CD4-positive, alpha-beta T cell treated with Interleukin-15 for 1 hour (primary cell): Measurements from ENCODE around the gene PKD1L1.

Experiments
- DNase-seq: peaks from one replicate; pipeline ENCODE4 v3.0.0-alpha.2; 2020

PKD1L1 gene

DNA sequence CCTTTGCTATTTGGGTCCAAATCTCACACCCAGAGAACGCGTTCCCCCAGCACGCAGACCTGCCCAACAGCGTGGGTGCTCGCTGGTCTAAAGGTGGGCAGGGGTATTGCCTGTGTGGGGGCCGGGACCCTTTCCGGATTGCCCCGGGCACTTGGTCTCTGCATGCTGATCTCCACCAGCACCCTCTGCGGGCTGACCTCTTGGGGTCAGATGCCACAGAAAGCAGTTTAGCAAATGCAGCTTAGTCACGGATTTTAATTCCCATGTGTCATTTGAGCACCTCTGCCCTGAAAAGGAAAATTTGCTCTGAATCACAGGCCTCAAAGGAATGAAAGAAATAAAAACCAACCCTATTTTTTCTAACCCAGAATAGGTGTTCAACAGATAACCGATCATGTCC, 46.7 kb downstream of the PKD1L1 start:
- no peak for DNase-seq

GRCh38 chr7:47897831-47898230, 50.4 kb downstream of the PKD1L1 start:
- no peak for DNase-seq

DNA sequence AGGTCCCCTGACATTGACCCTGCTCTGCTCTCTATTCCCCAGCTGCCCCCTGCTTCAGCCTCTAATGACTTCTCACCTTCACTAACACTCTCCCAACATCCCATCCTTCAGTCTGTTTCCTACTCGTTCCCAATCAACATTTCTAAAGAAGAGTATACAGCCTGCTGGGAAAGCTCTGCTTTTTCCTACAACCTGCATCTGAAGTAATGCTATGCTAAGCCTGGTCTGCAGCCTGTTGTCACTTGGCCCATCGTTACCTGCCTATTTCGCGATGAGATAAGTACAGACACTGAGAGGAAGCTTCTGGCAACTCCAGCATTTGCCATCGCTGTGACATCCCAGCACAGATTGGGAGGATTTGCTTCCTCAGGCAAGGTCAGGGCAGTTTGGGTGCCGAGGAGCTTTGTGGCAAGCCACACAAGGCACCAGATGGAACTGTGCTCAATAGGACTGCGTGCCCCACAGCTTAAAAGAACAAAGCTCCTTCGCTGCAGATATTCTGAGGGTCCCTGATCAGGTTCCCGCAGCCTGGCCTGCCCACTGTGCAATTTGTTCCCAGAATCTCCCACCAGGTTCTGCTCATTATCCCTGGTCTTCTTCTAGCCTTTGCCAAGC, 51.4 kb downstream of the PKD1L1 start:
- DNase-seq, result no peak

DNA sequence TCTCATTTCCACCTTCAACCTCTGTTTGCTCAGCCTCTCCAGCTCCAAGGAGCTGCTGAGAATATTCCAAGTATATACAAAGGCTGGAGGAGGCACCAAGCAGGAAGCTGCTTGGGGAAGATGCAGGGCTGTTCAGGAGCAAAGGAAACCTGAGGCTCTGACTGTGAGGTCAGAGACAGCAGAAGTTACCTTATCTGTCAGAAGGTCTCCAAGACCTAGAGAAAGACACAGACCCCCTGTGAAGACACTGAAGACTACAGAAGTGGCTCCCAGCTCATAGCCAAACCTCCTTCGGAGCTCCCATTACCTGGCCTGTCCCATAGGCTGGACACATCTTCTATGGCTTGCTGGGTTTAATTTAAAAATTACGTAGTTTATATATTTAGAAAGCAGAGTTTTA, 53.2 kb downstream of the PKD1L1 start:
- DNase-seq, result no peak

- DNase-seq, result no peak
Measured at GRCh38 chr7:47893721-47894365, 54.4 kb downstream of the PKD1L1 start.

DNA sequence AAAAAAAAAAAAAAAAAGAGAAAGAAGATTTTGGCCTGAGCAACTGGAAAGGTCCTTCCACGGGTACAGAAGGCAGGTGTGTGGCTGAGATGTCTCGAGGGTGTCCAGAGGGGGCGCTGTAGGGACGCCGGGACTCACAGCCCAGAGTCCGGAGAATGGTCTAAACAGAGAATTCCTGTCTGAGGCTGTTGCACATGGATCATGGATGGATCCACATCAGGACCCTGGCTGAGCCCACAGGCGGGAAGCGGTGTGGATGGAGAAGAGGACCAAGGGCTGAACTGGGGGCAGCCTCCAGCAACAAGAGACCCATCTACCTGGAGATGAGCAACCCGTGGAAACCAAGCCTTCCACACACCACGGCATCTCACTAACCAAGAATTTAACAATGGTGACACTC, 55.0 kb downstream of the PKD1L1 start:
- DNase-seq, result no peak

DNA sequence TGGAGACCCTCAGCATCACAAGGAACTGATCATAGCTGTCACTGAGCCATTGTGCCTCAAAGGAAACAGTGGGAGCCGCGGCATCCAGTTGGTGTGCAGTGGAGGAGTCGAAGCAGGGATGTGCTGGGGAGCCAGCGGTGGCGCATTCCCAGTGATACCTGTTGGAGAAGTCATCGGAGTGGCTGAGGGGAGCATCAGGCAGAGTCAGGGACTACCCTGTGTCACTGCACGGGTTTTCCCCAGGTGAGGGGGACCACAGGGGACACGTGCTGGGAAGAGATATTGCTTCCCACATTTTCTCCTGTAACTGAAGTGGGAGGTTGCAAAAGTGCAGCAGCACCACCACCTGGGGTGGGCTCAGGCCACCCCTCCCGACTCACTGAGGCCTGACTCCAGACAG, 57.7 kb downstream of the PKD1L1 start:
- no peak for DNase-seq

- no peak for DNase-seq
Measured at GRCh38 chr7:47890125-47890524, 58.1 kb downstream of the PKD1L1 start.

DNA sequence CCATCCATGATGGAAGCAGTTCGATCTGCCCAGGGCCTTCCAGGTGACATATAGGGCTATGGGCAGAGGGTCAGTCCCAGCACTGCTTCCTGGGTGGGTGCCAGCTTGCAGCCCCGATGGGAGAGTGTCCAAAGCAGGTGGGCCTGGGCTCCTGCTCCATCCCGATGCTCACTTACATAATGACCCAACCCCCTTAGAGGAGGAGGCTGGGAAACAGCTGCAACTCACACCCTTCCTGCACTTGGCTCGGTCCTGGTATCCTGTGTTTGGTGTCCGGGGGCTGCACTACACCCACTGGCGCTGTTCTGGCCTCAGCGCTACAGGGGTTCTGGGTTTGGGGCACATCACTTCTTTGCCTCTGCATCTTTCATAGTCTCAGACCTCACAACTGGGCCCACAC, 58.5 kb downstream of the PKD1L1 start:
- DNase-seq, result no peak

- DNase-seq, result no peak
Measured at GRCh38 chr7:47888371-47889265, 59.6 kb downstream of the PKD1L1 start.

GRCh38 chr7:47887016-47887640, 61.1 kb downstream of the PKD1L1 start:
- DNase-seq, result no peak

DNA sequence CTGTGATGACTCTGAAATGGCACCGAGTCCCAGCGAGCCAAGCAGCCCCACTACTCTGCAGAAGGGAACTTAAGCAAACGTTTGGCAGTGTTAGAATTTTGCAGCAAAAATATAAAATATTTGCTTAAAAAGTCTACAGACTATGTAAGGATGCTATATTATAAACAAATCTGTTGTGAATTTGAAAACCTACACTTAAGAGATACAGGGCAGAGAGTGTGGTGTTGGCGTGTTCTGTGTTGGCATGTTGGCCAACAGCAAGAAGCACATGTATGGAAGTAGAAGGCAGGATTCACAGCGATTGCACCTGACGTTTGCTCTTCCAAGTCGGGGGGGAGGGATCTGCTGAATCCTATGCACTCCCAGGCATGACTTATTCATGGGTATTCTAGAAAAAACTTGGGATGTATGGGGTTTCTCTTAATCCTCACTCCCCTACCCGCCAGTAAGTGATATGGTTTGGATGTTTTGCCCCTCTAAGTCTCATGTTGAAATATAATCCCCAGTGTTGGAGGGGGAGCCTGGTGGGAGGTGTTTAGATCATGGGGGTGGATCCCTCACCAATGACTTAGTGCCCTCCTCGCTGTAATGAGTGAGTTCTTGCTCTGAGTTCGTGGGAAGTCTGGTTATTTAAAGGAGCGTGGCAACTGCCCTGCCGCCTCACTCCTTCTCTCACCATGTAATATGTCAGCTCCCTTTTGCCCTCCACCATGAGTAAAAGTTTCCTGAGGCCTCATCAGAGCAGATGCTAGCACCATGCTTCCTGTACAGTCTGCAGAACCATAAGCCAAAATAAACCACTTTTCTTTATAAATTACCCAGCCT, 62.1 kb downstream of the PKD1L1 start:
- no peak for DNase-seq

DNA sequence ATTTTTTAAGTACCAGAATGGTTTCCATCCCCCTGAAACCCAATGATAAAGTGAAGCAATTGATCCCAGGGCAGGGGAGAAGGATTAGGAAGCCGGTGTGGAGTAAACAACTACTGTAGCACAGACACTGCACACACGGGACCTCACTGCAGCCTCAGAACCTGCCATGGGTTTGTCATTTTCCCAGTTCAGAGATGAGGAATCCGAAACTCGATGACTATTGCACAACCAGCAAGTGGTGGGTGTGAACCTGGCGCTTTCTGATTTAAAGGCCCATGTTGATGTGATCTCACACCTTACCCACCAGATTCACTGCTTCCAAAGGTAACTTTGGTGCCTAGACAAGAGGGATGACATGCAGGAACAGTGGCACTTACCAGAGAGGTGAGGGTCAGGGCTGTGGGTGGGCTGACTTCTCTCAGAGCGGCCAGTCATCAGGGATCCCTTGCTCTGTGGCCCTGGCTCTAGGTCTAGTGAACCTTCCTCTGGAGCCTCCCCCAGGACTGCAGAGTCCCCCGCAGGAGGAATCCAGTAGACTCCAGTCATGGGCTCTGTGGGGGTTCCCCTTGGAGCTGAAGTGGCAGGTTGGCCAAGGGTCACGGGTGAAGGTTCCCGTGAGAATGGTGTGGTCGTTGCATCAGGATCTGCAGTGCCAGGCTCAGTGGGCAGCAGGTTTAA, 62.8 kb downstream of the PKD1L1 start:
- DNase-seq, result no peak

DNA sequence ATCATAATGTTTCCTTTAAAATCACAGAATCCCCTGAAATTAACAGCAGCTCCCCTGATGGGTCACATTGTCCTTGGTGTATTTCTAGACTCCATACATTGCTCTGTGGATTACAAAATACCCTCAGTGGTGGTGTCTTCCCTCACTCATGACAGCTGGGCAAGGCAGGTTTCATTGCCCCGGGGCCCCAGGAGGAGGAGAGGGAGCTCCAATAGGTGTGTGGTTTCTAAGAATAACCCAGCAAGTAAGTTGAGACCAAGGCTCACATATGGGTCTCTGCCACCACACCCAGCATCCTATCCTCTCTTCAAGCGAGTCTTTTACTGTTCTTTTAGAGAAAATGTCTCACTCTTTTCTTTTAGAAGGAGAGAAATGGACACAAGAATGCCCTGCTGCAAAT, 63.6 kb downstream of the PKD1L1 start:
- no peak for DNase-seq

- DNase-seq, result no peak
Measured at GRCh38 chr7:47882635-47883034, 65.6 kb downstream of the PKD1L1 start.

DNA sequence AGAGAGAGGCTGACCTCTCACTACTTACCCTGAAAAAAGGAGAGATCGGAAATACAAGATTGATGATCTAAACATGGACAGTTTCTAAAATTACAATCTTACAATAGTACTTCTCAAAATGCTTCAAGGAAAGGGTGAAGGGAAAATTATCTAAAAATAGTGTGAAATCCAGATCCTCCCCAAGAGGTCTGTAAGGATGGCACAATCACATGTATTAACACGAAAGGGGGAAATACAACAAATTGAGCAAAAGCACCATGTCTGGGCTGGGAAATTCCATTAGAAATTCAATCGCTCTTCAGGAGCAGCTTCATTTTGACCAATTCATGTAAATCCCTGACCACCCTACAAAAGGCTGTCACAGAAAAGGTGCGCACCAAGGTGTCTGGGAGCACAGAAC, 67.0 kb downstream of the PKD1L1 start:
- DNase-seq, result no peak

DNA sequence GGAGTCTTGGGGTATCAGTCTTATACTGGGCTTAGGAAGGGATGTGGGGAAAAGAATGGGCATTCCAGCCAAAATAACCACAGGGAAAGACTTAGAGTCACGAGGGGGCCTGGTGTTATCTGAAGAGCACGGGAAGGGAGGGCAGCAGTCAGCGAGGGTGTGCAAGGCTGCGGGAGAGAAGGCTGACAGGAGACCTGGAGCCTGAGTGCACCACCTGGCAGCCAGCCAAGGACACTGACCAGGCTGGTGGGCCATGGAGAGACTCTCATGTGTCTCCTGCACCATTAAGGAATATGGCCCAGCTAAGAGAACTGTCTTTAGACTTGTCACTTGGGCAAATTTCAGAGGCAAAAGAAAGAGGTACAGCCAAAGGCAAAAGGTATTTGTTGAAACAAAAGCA, 69.6 kb downstream of the PKD1L1 start:
- DNase-seq, result no peak

- DNase-seq, result no peak
Measured at GRCh38 chr7:47877336-47877735, 70.9 kb downstream of the PKD1L1 start.

DNA sequence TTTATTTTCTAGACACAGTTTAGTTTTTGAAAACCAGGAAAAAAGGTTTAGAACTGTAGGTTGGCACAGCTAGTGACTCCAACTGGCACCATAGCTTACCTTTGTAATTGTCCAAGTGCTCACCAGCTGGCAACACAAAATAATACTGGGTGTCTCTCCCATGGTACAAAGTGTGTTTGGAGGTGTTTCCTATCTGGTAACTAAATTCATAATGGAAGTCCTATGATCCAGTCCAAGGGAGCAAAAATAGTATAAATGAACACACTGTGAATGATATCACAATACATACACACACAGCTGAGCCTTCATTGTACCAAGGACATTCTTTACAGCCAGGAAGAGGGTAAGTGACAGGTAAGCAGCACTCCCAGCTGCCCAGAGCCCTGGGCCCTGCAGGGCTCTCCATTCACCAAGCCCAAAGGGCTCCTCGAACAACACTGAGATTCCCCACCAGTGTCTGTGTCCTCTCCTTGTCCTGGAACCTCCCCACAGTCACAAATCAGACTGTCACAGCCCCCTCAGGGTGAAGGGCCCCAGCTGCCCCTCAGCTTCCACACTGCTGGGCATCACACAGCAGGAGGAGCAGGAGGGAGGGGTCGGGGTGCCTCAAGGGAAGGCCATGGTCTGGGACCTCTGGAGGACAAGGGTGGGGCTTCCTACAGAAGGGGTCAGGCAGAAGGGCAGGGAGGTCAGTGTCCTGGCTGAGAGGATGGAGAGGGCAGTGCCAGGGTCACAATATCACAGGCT, 72.1 kb downstream of the PKD1L1 start:
- no peak for DNase-seq

DNA sequence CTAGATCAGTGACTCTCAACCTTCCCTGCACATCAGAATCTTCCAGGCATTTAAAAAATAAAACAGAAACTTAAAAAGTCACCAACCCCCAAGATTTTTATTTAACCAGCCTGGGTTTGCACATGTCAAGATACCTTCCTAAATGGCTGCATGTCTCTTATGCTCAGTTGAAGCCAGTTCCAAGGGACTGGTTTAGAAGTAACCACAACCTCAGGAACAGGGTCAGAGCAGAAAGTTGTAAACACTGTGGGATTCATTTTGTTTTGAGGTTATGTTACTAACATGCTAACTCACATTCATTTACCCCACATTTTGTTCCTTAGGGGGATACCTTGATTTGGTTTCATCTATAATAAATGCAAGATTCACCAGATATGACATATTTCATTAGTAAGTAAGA, 72.9 kb downstream of the PKD1L1 start:
- DNase-seq, result no peak

GRCh38 chr7:47873762-47874161, 74.5 kb downstream of the PKD1L1 start:
- no peak for DNase-seq
